ENCODE measurements around the gene VEPH1. TPM values are rescaled to one million over a fixed set of nuclear protein-coding genes. Genes with fewer than 3 reads are reported as not detected.

Gene VEPH1
- total and polyA plus RNA-seq, 4 donors, result 5.8 to 11.5 (median 8.4) TPM

DNA sequence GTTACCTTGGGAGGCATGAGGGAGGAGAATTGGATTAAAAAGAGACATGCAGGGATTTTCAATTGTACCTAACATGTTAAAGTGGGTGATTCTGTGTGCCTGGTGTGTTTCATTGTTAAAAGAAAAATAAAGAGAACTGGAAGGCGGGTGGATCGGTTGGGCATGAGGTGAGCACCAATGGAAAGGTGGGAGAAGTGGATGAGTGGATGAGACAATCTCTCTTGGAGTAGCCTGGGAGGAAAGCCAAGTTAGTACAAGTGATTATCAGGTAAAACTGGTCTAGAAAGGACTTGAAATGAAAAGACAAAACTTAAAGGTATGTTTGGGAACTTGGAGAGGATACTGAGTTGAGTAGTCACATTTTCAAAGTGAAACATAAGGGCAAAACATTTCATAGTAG, 12.1 kb downstream of the VEPH1 start:
- Histone ChIP-seq H3K4me1 (ENCODE audit: control insufficient read depth, insufficient read depth, low read length) (no peaks in the 10 kb centered on the region), H3K9me3 (ENCODE audit: control insufficient read depth, insufficient read depth, low read length) (no peaks in the 10 kb centered on the region), H3K4me3 (ENCODE audit: low read depth, low read length) (no peak overlapping the region), H3K36me3 (ENCODE audit: control insufficient read depth, insufficient read depth, low read length) (no peaks in the 10 kb centered on the region), H3K27me3 (ENCODE audit: control insufficient read depth, insufficient read depth, low read length) (no peaks in the 10 kb centered on the region), H3K27ac (ENCODE audit: low read depth, low read length) (no peak overlapping the region)
- WGBS (ENCODE audit: insufficient coverage), result 92% methylated on average over 2 of the region's 2 CpGs
- no peak for DNase-seq (ENCODE audit: low read depth in 4 of 6, low spot score in 6 of 6)

DNA sequence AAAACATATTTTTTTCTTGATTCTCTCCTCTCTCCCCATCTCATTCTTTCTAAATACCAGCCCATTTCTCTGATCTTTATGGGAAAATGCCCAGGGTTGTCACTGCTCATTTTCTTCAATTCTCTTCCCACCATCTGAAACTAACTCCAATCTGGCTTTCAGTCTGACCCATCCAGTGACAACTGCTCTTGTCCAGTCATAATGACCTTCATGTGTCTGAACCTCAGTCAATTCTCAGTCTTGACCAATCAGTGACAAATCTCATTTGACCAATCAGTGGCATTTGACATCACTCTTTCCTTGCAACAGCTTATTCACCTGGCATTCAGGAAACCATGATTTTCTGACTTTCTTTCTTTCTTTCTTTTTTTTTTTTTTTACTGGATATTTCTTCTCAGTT, 15.1 kb downstream of the VEPH1 start:
- H3K27ac ChIP-seq (ENCODE audit: low read depth, low read length), result no peak overlapping the region
- no peak overlapping the region for H3K4me3 ChIP-seq (ENCODE audit: low read depth, low read length)
- no peaks in the 10 kb centered on the region for H3K36me3 ChIP-seq (ENCODE audit: control insufficient read depth, insufficient read depth, low read length)
- H3K9me3 ChIP-seq (ENCODE audit: control insufficient read depth, insufficient read depth, low read length), result no peaks in the 10 kb centered on the region
- no peaks in the 10 kb centered on the region for H3K27me3 ChIP-seq (ENCODE audit: control insufficient read depth, insufficient read depth, low read length)
- H3K4me1 ChIP-seq (ENCODE audit: control insufficient read depth, insufficient read depth, low read length), result no peaks in the 10 kb centered on the region
- DNase-seq (ENCODE audit: low read depth in 4 of 6, low spot score in 6 of 6), result no peak

DNA sequence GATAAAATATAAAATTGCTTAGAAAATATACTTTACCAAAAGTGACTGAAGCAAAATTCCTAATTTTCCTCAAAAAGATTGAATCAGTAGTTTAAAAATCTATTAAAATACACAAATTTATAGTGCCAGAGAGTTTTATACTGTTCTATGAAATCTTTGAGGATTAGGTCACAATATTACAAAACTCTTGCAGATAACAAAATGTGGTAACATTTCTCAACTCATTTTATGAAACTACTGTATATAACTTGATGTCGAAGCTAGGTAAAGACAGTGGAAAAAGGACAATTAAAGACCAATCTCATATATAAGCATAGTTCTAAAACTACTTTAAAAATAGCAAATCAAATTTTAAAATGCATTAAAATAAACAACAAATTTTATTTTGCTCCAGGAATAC, 15.9 kb downstream of the VEPH1 start:
- H3K27ac ChIP-seq (ENCODE audit: low read depth, low read length), result no peak overlapping the region
- no peaks in the 10 kb centered on the region for H3K9me3 ChIP-seq (ENCODE audit: control insufficient read depth, insufficient read depth, low read length)
- H3K36me3 ChIP-seq (ENCODE audit: control insufficient read depth, insufficient read depth, low read length), result no peaks in the 10 kb centered on the region
- no peak overlapping the region for H3K4me3 ChIP-seq (ENCODE audit: low read depth, low read length)
- no peaks in the 10 kb centered on the region for H3K27me3 ChIP-seq (ENCODE audit: control insufficient read depth, insufficient read depth, low read length)
- no peak for DNase-seq (ENCODE audit: low read depth in 4 of 6, low spot score in 6 of 6)
- H3K4me1 ChIP-seq (ENCODE audit: control insufficient read depth, insufficient read depth, low read length), result no peaks in the 10 kb centered on the region
- no CpG with 5 or more reads among the region's 1 CpG for WGBS (ENCODE audit: insufficient coverage)

DNA sequence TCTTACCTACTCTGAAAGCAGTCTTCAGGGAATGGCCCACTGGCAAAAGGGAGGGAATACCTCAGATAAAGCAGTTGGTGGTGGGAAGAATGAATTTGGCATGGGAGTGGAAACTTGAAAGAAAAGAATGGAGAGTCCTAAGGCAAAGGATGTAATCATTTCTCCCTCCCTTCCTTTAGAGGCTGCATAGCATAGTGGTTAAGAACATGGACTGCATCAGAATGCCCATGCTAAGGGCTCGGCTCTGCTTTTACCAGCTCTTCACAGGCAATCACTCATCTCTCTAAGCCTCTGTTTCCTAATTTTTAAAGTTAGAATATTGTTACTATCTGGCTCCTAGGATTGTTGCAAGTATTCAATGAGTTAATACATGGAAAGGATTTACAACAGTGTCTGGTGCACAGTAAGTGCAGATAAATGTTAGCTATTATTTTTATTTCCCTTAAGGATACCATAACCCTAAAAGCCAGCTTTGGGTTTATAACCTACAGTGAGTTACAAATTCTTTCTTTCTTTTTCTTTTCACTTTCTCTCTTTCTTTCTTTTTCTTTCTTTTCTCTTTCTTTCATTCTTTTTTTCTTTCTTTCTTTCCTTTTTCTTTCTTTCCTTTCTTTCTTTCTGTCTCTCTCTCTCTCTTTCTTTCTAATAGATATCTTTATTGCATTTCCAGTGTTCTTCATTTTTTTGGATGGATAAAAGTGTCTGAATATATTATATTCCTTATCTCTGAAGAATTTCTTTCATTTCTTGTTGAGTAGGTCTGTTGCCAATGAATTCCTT, 23.6 kb downstream of the VEPH1 start:
- Histone ChIP-seq H3K9me3 (ENCODE audit: control insufficient read depth, insufficient read depth, low read length) (no peaks in the 10 kb centered on the region), H3K27ac (ENCODE audit: low read depth, low read length) (no peak overlapping the region), H3K27me3 (ENCODE audit: control insufficient read depth, insufficient read depth, low read length) (no peaks in the 10 kb centered on the region), H3K36me3 (ENCODE audit: control insufficient read depth, insufficient read depth, low read length) (no peaks in the 10 kb centered on the region), H3K4me1 (ENCODE audit: control insufficient read depth, insufficient read depth, low read length) (no peaks in the 10 kb centered on the region), H3K4me3 (ENCODE audit: low read depth, low read length) (no peak overlapping the region)
- WGBS (ENCODE audit: insufficient coverage), result no CpG with 5 or more reads among the region's 1 CpG
- DNase-seq (ENCODE audit: low read depth in 4 of 6, low spot score in 6 of 6), result no peak

DNA sequence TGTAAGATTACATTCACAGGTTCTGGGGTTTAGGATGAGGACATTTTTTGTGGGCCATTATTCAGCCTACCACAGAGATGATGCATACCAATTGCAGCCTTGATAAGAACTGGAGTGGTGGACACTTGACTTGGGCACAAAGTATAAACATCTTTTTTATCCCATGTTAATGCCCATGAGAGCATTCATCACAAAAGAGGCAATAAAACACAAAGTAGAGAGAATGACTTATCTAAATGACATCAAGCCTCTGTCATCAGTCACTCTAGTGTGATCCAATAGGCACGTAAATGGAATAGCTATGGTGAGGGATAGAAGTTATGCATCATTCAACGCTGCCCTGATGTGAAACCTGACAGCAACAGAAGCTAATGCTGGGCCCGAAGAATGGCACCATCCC, 25.8 kb downstream of the VEPH1 start:
- H3K4me1 ChIP-seq (ENCODE audit: control insufficient read depth, insufficient read depth, low read length), result no peaks in the 10 kb centered on the region
- H3K27ac ChIP-seq (ENCODE audit: low read depth, low read length), result no peak overlapping the region
- no peaks in the 10 kb centered on the region for H3K9me3 ChIP-seq (ENCODE audit: control insufficient read depth, insufficient read depth, low read length)
- H3K27me3 ChIP-seq (ENCODE audit: control insufficient read depth, insufficient read depth, low read length), result no peaks in the 10 kb centered on the region
- DNase-seq (ENCODE audit: low read depth in 4 of 6, low spot score in 6 of 6), result no peak
- no peak overlapping the region for H3K4me3 ChIP-seq (ENCODE audit: low read depth, low read length)
- H3K36me3 ChIP-seq (ENCODE audit: control insufficient read depth, insufficient read depth, low read length), result no peaks in the 10 kb centered on the region
- no CpG with 5 or more reads among the region's 3 CpGs for WGBS (ENCODE audit: insufficient coverage)

DNA sequence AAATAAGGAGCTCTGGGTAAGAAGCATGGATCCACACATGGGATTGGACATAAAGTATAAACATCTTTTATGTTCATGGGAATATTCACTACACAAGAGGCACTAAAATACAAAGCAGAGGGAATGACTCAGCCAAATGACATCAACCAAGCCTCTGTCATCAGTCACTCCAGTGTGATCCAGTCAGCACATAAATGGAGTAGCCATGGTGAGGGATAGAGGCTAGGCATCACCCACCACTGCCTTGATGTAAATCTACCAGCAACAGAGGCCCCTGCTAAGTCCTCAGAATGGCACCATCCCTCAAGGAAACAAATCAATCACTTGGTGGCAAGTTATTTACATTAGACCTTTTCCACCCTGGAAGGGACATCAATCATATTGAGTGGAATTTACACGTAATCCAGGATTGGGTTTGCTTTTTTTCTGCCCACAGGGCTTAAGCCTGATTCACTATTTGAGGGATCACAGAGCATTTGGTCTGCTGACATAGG, 27.2 kb downstream of the VEPH1 start:
- Histone ChIP-seq H3K4me1 (ENCODE audit: control insufficient read depth, insufficient read depth, low read length) (no peaks in the 10 kb centered on the region), H3K36me3 (ENCODE audit: control insufficient read depth, insufficient read depth, low read length) (no peaks in the 10 kb centered on the region), H3K27ac (ENCODE audit: low read depth, low read length) (no peak overlapping the region), H3K9me3 (ENCODE audit: control insufficient read depth, insufficient read depth, low read length) (no peaks in the 10 kb centered on the region), H3K27me3 (ENCODE audit: control insufficient read depth, insufficient read depth, low read length) (no peaks in the 10 kb centered on the region), H3K4me3 (ENCODE audit: low read depth, low read length) (no peak overlapping the region)
- no peak for DNase-seq (ENCODE audit: low read depth in 4 of 6, low spot score in 6 of 6)
- WGBS (ENCODE audit: insufficient coverage), result no CpG with 5 or more reads among the region's 1 CpG

DNA sequence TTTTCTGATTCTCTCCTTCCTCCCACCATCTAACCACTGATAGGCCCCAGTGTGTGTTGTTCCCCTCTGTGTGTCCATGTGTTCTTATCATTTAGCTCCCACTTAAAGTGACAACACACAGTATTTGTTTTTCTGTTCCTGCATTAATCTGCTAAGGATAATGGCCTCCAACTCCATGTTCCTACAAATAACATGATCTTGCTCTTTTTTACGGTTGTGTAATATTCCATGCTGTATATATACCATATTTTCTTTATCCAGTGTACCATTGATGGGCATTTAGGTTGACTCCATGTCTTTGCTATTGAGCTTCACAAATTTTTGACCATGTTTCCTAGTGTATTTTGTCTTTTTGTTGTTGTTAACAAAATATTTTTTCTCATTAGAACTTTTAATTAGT, 30.6 kb downstream of the VEPH1 start:
- H3K27ac ChIP-seq (ENCODE audit: low read depth, low read length), result no peak overlapping the region
- no peaks in the 10 kb centered on the region for H3K4me1 ChIP-seq (ENCODE audit: control insufficient read depth, insufficient read depth, low read length)
- H3K27me3 ChIP-seq (ENCODE audit: control insufficient read depth, insufficient read depth, low read length), result no peaks in the 10 kb centered on the region
- no peak overlapping the region for H3K4me3 ChIP-seq (ENCODE audit: low read depth, low read length)
- H3K9me3 ChIP-seq (ENCODE audit: control insufficient read depth, insufficient read depth, low read length), result no peaks in the 10 kb centered on the region
- no peaks in the 10 kb centered on the region for H3K36me3 ChIP-seq (ENCODE audit: control insufficient read depth, insufficient read depth, low read length)
- WGBS (ENCODE audit: insufficient coverage), result no CpG with 5 or more reads among the region's 1 CpG
- no peak for DNase-seq (ENCODE audit: low read depth in 4 of 6, low spot score in 6 of 6)

DNA sequence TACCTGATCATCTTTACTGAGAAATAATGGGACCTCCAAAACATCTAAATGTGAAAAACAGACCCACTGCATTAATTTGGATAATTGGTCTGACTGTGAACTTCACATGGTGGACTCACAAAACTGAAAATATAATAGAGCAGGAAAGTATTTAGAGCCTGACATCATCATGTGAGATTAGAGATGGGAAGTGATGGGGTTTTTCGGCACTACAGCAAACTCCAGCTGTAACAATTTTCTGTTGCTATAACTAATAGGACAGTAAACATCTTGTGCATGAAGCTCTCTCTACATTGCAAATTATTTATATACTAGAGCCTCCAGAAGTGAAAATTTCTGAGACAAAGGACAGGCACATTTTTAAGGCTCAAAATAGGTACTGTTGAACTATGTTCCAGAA, 32.2 kb downstream of the VEPH1 start:
- no peaks in the 10 kb centered on the region for H3K36me3 ChIP-seq (ENCODE audit: control insufficient read depth, insufficient read depth, low read length)
- no peaks in the 10 kb centered on the region for H3K27me3 ChIP-seq (ENCODE audit: control insufficient read depth, insufficient read depth, low read length)
- no peaks in the 10 kb centered on the region for H3K9me3 ChIP-seq (ENCODE audit: control insufficient read depth, insufficient read depth, low read length)
- no peaks in the 10 kb centered on the region for H3K4me1 ChIP-seq (ENCODE audit: control insufficient read depth, insufficient read depth, low read length)
- no CpG with 5 or more reads among the region's 1 CpG for WGBS (ENCODE audit: insufficient coverage)
- no peak overlapping the region for H3K4me3 ChIP-seq (ENCODE audit: low read depth, low read length)
- DNase-seq (ENCODE audit: low read depth in 4 of 6, low spot score in 6 of 6), result no peak
- no peak overlapping the region for H3K27ac ChIP-seq (ENCODE audit: low read depth, low read length)

DNA sequence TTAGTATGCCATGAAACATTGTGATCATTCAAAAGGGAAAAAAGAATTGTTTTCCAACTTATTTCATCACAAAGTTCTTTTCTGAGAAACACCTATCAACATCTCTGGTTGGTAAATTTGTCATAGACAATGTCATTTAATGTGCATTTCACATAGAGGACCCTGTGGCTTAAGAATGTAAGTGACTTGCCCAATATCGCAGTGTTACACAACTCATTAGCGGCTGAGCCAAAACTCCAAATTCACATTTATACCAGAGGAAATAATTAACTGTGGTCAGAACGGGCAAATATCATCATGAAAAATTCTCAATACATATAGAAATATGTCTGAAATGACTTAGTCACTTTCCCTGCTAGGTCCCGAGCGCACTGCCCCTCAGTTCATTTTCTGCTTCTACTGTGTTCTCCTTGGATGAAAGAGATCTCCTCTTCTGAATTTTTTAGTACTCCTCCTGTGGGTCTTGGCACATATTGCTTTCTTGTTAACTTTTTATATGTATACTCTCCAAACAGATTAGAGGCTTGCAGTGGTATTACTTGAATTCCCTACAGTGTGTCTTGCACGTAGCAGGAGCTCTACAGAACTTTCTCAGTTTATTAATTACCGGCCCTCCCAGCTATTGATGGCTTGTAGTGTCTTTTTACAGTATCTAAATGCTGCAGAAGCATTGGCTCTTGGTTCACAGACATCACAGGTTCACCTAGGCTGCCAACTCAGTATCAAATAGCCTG, 33.5 kb downstream of the VEPH1 start:
- WGBS (ENCODE audit: insufficient coverage), result no CpG with 5 or more reads among the region's 7 CpGs
- H3K4me1 ChIP-seq (ENCODE audit: control insufficient read depth, insufficient read depth, low read length), result no peaks in the 10 kb centered on the region

DNA sequence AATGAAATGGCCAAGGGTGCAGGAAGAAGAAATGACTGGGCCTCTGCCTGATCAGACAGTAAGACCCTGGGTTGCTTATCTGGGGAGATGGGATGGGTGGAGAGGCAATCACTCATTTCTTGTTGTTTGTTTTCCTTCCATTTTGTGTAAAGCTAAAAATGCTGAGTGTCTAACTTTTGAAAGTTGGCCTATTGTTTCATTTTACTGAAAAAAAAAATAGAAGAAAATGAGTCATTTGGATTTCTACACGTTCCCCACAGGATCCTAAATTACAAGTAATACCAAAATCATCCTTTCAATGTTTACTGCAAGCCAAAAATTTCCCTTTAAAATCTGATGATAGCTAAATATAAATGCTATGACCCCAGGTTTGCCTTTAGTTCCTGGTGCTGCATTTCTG, 36.0 kb downstream of the VEPH1 start:
- no peak for DNase-seq (ENCODE audit: low read depth in 4 of 6, low spot score in 6 of 6)
- Histone ChIP-seq H3K36me3 (ENCODE audit: control insufficient read depth, insufficient read depth, low read length) (no peaks in the 10 kb centered on the region), H3K27me3 (ENCODE audit: control insufficient read depth, insufficient read depth, low read length) (no peaks in the 10 kb centered on the region), H3K9me3 (ENCODE audit: control insufficient read depth, insufficient read depth, low read length) (no peaks in the 10 kb centered on the region), H3K4me1 (ENCODE audit: control insufficient read depth, insufficient read depth, low read length) (no peaks in the 10 kb centered on the region), H3K27ac (ENCODE audit: low read depth, low read length) (no peak overlapping the region), H3K4me3 (ENCODE audit: low read depth, low read length) (no peak overlapping the region)
- WGBS (ENCODE audit: insufficient coverage), result no CpG with 5 or more reads among the region's 1 CpG

More for the DNA sequence above, 33.5 kb downstream of the VEPH1 start:
- no peak for DNase-seq (ENCODE audit: low read depth in 4 of 6, low spot score in 6 of 6)
- Histone ChIP-seq H3K4me3 (ENCODE audit: low read depth, low read length) (no peak overlapping the region), H3K36me3 (ENCODE audit: control insufficient read depth, insufficient read depth, low read length) (no peaks in the 10 kb centered on the region), H3K9me3 (ENCODE audit: control insufficient read depth, insufficient read depth, low read length) (no peaks in the 10 kb centered on the region), H3K27me3 (ENCODE audit: control insufficient read depth, insufficient read depth, low read length) (no peaks in the 10 kb centered on the region), H3K27ac (ENCODE audit: low read depth, low read length) (no peak overlapping the region)
